HG03108 (cell line): Measurements from ENCODE around the gene SACS.
"Not testable (repeated sequence)": the region's sequence is repeated elsewhere in the genome, so short reads cannot be mapped to it uniquely, and the experiment has no call there.

Experiments
- ATAC-seq: cut with Tn5 transposase; IDR thresholded peaks from one replicate; pipeline ENCODE4 v1.9.1; 2021; ENCODE audit warnings: moderate library complexity; ENCODE audit not compliant: unreplicated experiment

The SACS gene

GRCh38 chr13:23320926-23321534 is 112.5 kb downstream of the SACS start:
- no peak for ATAC-seq

- ATAC-seq, result no peak
Measured at GRCh38 chr13:23319883-23320224, 113.6 kb downstream of the SACS start.

GRCh38 chr13:23314837-23315236 is 118.7 kb downstream of the SACS start:
- ATAC-seq, result not testable (repeated sequence)

GRCh38 chr13:23292586-23292985 is 140.9 kb downstream of the SACS start:
- ATAC-seq, result no peak

- no peak for ATAC-seq
Measured at GRCh38 chr13:23289917-23290357, 143.6 kb downstream of the SACS start.

GRCh38 chr13:23288995-23289394 is 144.5 kb downstream of the SACS start:
- no peak for ATAC-seq

GRCh38 chr13:23288564-23288963 is 144.9 kb downstream of the SACS start:
- no peak for ATAC-seq

- no peak for ATAC-seq
Measured at GRCh38 chr13:23279321-23279720, 154.2 kb downstream of the SACS start.
